MM.1S (cell line): ENCODE results near the gene ZNF446.
A peak's percentile ranks its signal among the peaks of the same experiment; 100 is the strongest.
"Not testable (repeated sequence)": the region's sequence is repeated elsewhere in the genome, so short reads cannot be mapped to it uniquely, and the experiment has no call there.

Experiments used
- DNase-seq: peaks from one replicate; pipeline ENCODE4 v3.0.0-alpha.2; 2015
- H2AFZ ChIP-seq: fragments of 300-600 bp; sonication (generic); 2 replicates; pipeline ENCODE4 v1.6.0; 2016; ENCODE audit warnings: antibody characterized with exemption, low read length
- H3F3A ChIP-seq: fragments of 300-600 bp; sonication (generic); 2 replicates; pipeline ENCODE4 v1.6.1; 2016; ENCODE audit warnings: mild to moderate bottlenecking, antibody characterized with exemption, low read length, moderate library complexity, mixed read lengths; ENCODE audit not compliant: insufficient read depth
- H3K27ac ChIP-seq: fragments of 300-600 bp; sonication (generic); 2 replicates; pipeline ENCODE4 v1.5.1; 2016; ENCODE audit warnings: mild to moderate bottlenecking, low read length
- H3K27me3 ChIP-seq: fragments of 300-600 bp; sonication (generic); replicated peaks from 2 replicates; pipeline ENCODE4 v1.6.0; 2016; ENCODE audit warnings: low read length; ENCODE audit not compliant: insufficient read depth
- H3K36me3 ChIP-seq: fragments of 300-600 bp; sonication (generic); replicated peaks from 2 replicates; pipeline ENCODE4 v1.6.1; 2016; ENCODE audit warnings: mild to moderate bottlenecking, low read length, mixed read lengths; ENCODE audit not compliant: insufficient read depth
- H3K4me1 ChIP-seq: fragments of 300-600 bp; sonication (generic); 2 replicates; pipeline ENCODE4 v1.6.1; 2016; ENCODE audit warnings: low read length, mixed read lengths
- H3K4me2 ChIP-seq: fragments of 300-600 bp; sonication (generic); 2 replicates; pipeline ENCODE4 v1.6.0; 2016; ENCODE audit warnings: low read depth, low read length
- H3K4me3 ChIP-seq: fragments of 300-600 bp; sonication (generic); 2 replicates; pipeline ENCODE4 v1.5.1; 2016; ENCODE audit warnings: low read length, mixed read lengths
- H3K79me2 ChIP-seq: fragments of 300-600 bp; sonication (generic); 2 replicates; pipeline ENCODE4 v1.6.1; 2016; ENCODE audit warnings: mixed run types, low read length, mixed read lengths
- H3K9ac ChIP-seq: fragments of 300-600 bp; sonication (generic); 2 replicates; pipeline ENCODE4 v1.6.1; 2016; ENCODE audit warnings: low read length, mixed read lengths
- H3K9me2 ChIP-seq: fragments of 300-600 bp; sonication (generic); replicated peaks from 2 replicates; pipeline ENCODE4 v1.6.1; 2016; ENCODE audit warnings: mild to moderate bottlenecking, low read length, mixed read lengths; ENCODE audit not compliant: insufficient read depth
- H3K9me3 ChIP-seq: fragments of 300-600 bp; sonication (generic); replicated peaks from 2 replicates; pipeline ENCODE4 v1.6.1; 2016; ENCODE audit warnings: mild to moderate bottlenecking, low read length, mixed read lengths; ENCODE audit not compliant: insufficient read depth
- H4K20me1 ChIP-seq: fragments of 300-600 bp; sonication (generic); 2 replicates; pipeline ENCODE4 v1.6.1; 2016; ENCODE audit warnings: mild to moderate bottlenecking, low read length, moderate library complexity, mixed read lengths; ENCODE audit not compliant: insufficient read depth
- CTCF ChIP-seq: fragments of 300-600 bp; sonication (generic); IDR thresholded peaks from 2 replicates; pipeline ENCODE4 v1.5.1; 2016; ENCODE audit warnings: antibody characterized with exemption, low read length, mixed read lengths
- EZH2 ChIP-seq: fragments of 300-600 bp; sonication (generic); optimal IDR thresholded peaks from 2 replicates; pipeline ENCODE3; 2017; ENCODE audit warnings: low read depth, mild to moderate bottlenecking, antibody characterized with exemption, low read length, mixed read lengths
- EZH2phosphoT487 ChIP-seq: fragments of 300-600 bp; sonication (generic); IDR thresholded peaks from 2 replicates; pipeline ENCODE4 v1.6.1; 2018; ENCODE audit warnings: antibody characterized with exemption, low read length

ZNF446 gene

DNA sequence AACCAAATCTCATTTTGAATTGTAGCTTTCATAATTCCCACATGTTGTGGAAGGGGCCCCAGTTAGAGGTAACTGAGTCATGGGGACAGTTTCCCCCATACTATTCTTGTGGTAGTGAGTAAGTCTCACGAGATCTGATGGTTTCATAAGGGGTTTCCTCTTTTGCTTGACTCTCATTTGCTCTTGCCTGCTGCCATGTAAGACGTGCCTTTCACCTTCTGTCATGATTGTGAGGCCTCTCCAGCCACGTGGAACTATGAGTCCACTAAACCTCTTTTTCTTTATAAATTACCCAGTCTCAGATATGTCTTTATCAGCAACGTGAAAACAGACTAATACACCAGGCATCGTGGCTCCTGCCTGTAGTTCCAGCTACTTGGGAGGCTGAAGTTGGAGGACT lies 26.2 kb upstream of the ZNF446 start:
- H2AFZ ChIP-seq, H3K79me2 ChIP-seq, H3F3A ChIP-seq, DNase-seq, H3K9me3 ChIP-seq, H3K4me3 ChIP-seq, H3K27me3 ChIP-seq, H3K9me2 ChIP-seq, H4K20me1 ChIP-seq, H3K4me1 ChIP-seq, H3K27ac ChIP-seq, H3K9ac ChIP-seq, H3K36me3 ChIP-seq, H3K4me2 ChIP-seq: not testable (repeated sequence)

DNA sequence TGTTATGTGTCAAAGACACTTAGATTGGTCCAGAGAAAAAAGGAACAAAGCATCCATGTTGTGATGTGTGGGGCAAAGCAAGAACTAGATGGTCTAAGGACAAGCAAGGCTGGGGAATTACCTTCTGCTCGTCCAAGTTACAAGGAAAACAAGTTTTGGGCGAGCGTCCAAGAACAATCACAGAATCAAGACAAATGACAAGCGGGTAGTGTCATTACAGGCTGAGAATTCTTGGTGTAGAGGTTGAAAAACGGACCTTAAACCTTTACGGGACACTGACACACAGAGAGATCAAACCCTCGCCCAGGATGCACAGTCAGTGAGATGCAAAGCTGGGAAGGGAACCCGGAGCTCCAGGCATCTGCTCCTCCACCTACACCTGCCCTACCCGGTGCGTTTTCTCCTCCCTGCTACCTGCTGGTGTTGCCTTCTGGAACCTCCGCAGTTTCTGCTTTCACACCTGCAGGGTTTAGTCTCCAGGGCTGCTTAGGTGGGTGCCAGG lies 25.2 kb upstream of the ZNF446 start:
- Histone ChIP-seq H3K4me3 (peak overlapping the region; percentile 77), H3F3A (no peaks in the 10 kb centered on the region), H3K27me3 (no peaks in the 10 kb centered on the region), H3K79me2 (no peaks in the 10 kb centered on the region), H3K27ac (no peak overlapping the region), H3K36me3 (no peaks in the 10 kb centered on the region; the same call in 1 of the 2 replicates), H3K4me2 (peak overlapping the region; percentile 87), H2AFZ (peak overlapping the region; percentile 73), H3K4me1 (no peaks in the 10 kb centered on the region), H3K9me2 (no peaks in the 10 kb centered on the region), H3K9me3 (no peaks in the 10 kb centered on the region), H4K20me1 (no peaks in the 10 kb centered on the region), H3K9ac (peak overlapping the region; percentile 12; the same call in 1 of the 2 replicates)
- DNase-seq: no peak
- TF ChIP-seq EZH2: no peak
- TF ChIP-seq CTCF: no peak
- no peak for TF ChIP-seq EZH2phosphoT487

GRCh38 chr19:58451358-58452101 lies 24.6 kb upstream of the ZNF446 start, which contains the start of gene ZNF324B:
Gene ZNF324B, plus strand, starts transcription at chr19:58451622. Its CDS starts 2,080 bp downstream, at chr19:58453702.
- peak; percentile 98 for DNase-seq
- no peaks in the 10 kb centered on the region for H3K9me3 ChIP-seq
- H3K9ac ChIP-seq: peak within 1 kb of the TSS; percentile 65
- H2AFZ ChIP-seq: peak within 1 kb of the TSS; percentile 73
- no peaks in the 10 kb centered on the region for H4K20me1 ChIP-seq
- H3K27me3 ChIP-seq: no peaks in the 10 kb centered on the region
- H3K27ac ChIP-seq: peak within 1 kb of the TSS; percentile 6; the same call in 1 of the 2 replicates
- H3K4me1 ChIP-seq: no peaks in the 10 kb centered on the region
- no peaks in the 10 kb centered on the region for H3K79me2 ChIP-seq
- H3K9me2 ChIP-seq: no peaks in the 10 kb centered on the region
- H3K4me3 ChIP-seq: peak within 1 kb of the TSS; percentile 77
- no peak for TF ChIP-seq EZH2phosphoT487
- no peak for TF ChIP-seq EZH2
- TF ChIP-seq CTCF: no peak
- no peaks in the 10 kb centered on the region; the same call in 1 of the 2 replicates for H3K36me3 ChIP-seq
- no peaks in the 10 kb centered on the region for H3F3A ChIP-seq
- H3K4me2 ChIP-seq: peak within 1 kb of the TSS; percentile 87

DNA sequence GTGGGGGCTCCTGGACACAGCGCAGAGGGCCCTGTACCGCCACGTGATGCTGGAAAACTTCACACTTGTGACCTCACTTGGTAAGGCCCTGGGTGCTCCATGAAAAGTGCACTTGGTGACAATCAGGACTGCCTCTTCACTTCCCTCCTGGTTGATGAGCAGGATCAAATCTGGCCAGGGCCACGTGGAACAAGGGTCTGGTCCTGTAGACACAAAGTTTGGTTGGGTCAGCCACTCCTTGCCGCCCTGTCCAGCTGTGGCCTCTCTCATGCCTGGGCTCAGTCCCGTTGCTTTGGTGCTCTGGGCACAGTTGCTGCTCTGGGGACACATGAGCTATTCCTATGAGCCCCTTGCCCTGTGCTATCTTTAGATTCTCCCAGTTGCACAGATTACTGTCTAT lies 22.4 kb upstream of the ZNF446 start:
- H3K36me3 ChIP-seq: no peaks in the 10 kb centered on the region; the same call in 1 of the 2 replicates
- H3K27me3 ChIP-seq: no peaks in the 10 kb centered on the region
- H3K9me3 ChIP-seq: no peaks in the 10 kb centered on the region
- DNase-seq: no peak
- no peak overlapping the region for H3K4me3 ChIP-seq
- H2AFZ ChIP-seq: no peak overlapping the region
- H4K20me1 ChIP-seq: no peaks in the 10 kb centered on the region
- H3K27ac ChIP-seq: no peak overlapping the region
- H3K9me2 ChIP-seq: no peaks in the 10 kb centered on the region
- H3K4me2 ChIP-seq: no peak overlapping the region
- no peak overlapping the region for H3K9ac ChIP-seq
- no peaks in the 10 kb centered on the region for H3K79me2 ChIP-seq
- TF ChIP-seq CTCF (no peak), EZH2 (no peak), EZH2phosphoT487 (no peak)
- H3F3A ChIP-seq: no peaks in the 10 kb centered on the region
- no peaks in the 10 kb centered on the region for H3K4me1 ChIP-seq
